Measurements from ENCODE around the gene TCEANC2. TPM values are rescaled to one million over a fixed set of nuclear protein-coding genes. Genes with fewer than 3 reads are reported as not detected.

TCEANC2 gene
- total and polyA plus RNA-seq, 2 of the 4 experiments (the other 2 are of a cell fraction): 2.4 to 3.2 TPM

- no peak for TF ChIP-seq CTCF (conservative IDR thresholded peaks at IDR 0.05; ENCODE audit: low read depth, low read length)
Measured at GRCh38 chr1:54053745-54054437, 483 bp downstream of the TCEANC2 start (continued).

- H2AK5ac ChIP-seq (ENCODE audit: low read depth, low read length): no peak overlapping the region
- 0 out of 3 replicates have a peak overlapping the region, but pooled peaks have one; percentile 6 for H2BK15ac ChIP-seq (ENCODE audit: low read depth, low read length)
- ChIA-PET CTCF (interaction anchor here (1.2 kb wide), 1 partner anchor 27 kb away, joined by 5 read pairs; no protein-coding TSS in a partner anchor), POLR2A (ENCODE audit: unreplicated experiment) (no interaction called here)
- H4K8ac ChIP-seq (ENCODE audit: low read depth in 2 of 2, low read length in 2 of 2): peak overlapping the region; percentile 65 to 94
- no peak overlapping the region for H3K18ac ChIP-seq (ENCODE audit: low read depth, low read length)
- dilution Hi-C loops (cut with HindIII; ENCODE audit: low sequenced_read_pairs, unreplicated experiment): no loop called here
- intact Hi-C loops (cut with micrococcal nuclease): loop anchor here (5.0 kb wide), 2 partner anchors 177 to 192 kb away; no protein-coding TSS in a partner anchor
- H3K27me3 ChIP-seq (ENCODE audit: control insufficient read depth, insufficient read depth, low read length): no peaks in the 10 kb centered on the region
- H3K9ac ChIP-seq (ENCODE audit: low read depth, low read length): peak overlapping the region; percentile 21; the same call in 1 of the 2 replicates
- no peak overlapping the region for H2BK5ac ChIP-seq (ENCODE audit: low read depth, low read length, poor library complexity, severe bottlenecking)
- no peak overlapping the region for H3K4me3 ChIP-seq (ENCODE audit: insufficient read depth, low read depth, low read length)
- H3K9me1 ChIP-seq (ENCODE audit: insufficient read depth, low read length): peaks cover 6% of the 10 kb centered on the region; the same call in 1 of the 2 replicates
- 38% methylated on average over 2 of the region's 5 CpGs; no CpG with 5 or more reads in 1 of the 2 experiments for WGBS, 2 experiments (ENCODE audit: extremely low coverage in 2 of 2, insufficient read length in 1 of 2)
- H3K56ac ChIP-seq (ENCODE audit: extremely low read depth, insufficient read depth, low read length): no peak overlapping the region
- TF ChIP-seq RCOR1 (IDR thresholded peaks at IDR 0.05; ENCODE audit: insufficient replicate concordance, low read length) (no peak), RAD21 (IDR thresholded peaks at IDR 0.05; ENCODE audit: low read length) (no peak), NFE2L2 (IDR thresholded peaks at IDR 0.05; ENCODE audit: low read depth, low read length) (no peak), MAZ (IDR thresholded peaks at IDR 0.05; ENCODE audit: borderline replicate concordance, low read depth, low read length) (no peak), MXI1 (IDR thresholded peaks at IDR 0.05; ENCODE audit: borderline replicate concordance, low read depth, low read length) (no peak), CHD1 (IDR thresholded peaks at IDR 0.05; ENCODE audit: low read depth, low read length) (no peak), MAFK (IDR thresholded peaks at IDR 0.05; ENCODE audit: low read depth, low read length) (no peak), CTCF (conservative IDR thresholded peaks at IDR 0.05; ENCODE audit: low read depth, low read length) (no peak), POLR2A (IDR thresholded peaks at IDR 0.05; ENCODE audit: low read depth, low read length) (no peak), BHLHE40 (IDR thresholded peaks at IDR 0.05; ENCODE audit: low read depth, low read length) (no peak)
- peaks cover 17 to 38% of the 10 kb centered on the region in 2 experiments for H3K79me1 ChIP-seq (ENCODE audit: low read depth in 1 of 2, low read length in 2 of 2)
- 0 out of 2 replicates have a peak, but pooled peaks cover 2% of the 10 kb centered on the region for H3K4me1 ChIP-seq (ENCODE audit: control insufficient read depth, insufficient read depth, low read length)
- no peak overlapping the region for H2BK20ac ChIP-seq (ENCODE audit: low read depth, low read length)
- H2AK9ac ChIP-seq (replicated peaks; ENCODE audit: low read depth, low read length, poor library complexity): peak overlapping the region; percentile 61
- peak overlapping the region; percentile 29 for H2AFZ ChIP-seq (replicated peaks; ENCODE audit: low read length, poor library complexity)
- H3K14ac ChIP-seq (replicated peaks; ENCODE audit: low read depth, low read length): no peak overlapping the region; the same call in 1 of the 2 replicates
- in situ Hi-C loops (cut with MboI; ENCODE audit: low sequenced_read_pairs): loop anchor here (25.0 kb wide), 1 partner anchor 192 kb away; no protein-coding TSS in a partner anchor
- H3K4me2 ChIP-seq (ENCODE audit: low read depth, low read length): peak overlapping the region; percentile 93
- peak overlapping the region; percentile 75 for H3K23ac ChIP-seq (ENCODE audit: low read depth, low read length)
- no peaks in the 10 kb centered on the region for H3K9me3 ChIP-seq (ENCODE audit: control insufficient read depth, insufficient read depth, low read length)
- no peak overlapping the region for H4K91ac ChIP-seq (ENCODE audit: insufficient read depth, low read depth, low read length)
- H4K5ac ChIP-seq (ENCODE audit: low read depth, low read length): no peak overlapping the region
- BruUV-seq (replicated peaks): no TSS peak
- peak overlapping the region; percentile 20; the same call in 1 of the 2 replicates for H3K4ac ChIP-seq (ENCODE audit: low read depth, low read length)
- H3K36me3 ChIP-seq (ENCODE audit: control insufficient read depth, insufficient read depth, low read length): no peaks in the 10 kb centered on the region
- no peak overlapping the region for H3K27ac ChIP-seq (ENCODE audit: insufficient read depth, low read length)
- no peak overlapping the region for H2BK120ac ChIP-seq (ENCODE audit: low read depth, low read length)
- ATAC-seq (ENCODE audit: low read depth): no peak
- DNase-seq: no peak
- no peaks in the 10 kb centered on the region for H4K20me1 ChIP-seq (ENCODE audit: insufficient read depth, low read length)
Measured at GRCh38 chr1:54054438-54054749, 986 bp downstream of the TCEANC2 start.
